Measurements from ENCODE around the gene KDM7A.
"Not testable (repeated sequence)": the region's sequence is repeated elsewhere in the genome, so short reads cannot be mapped to it uniquely, and the experiment has no call there.

KDM7A gene

GRCh38 chr7:140200061-140200989, 23.5 kb upstream of the KDM7A start:
- no peak for DNase-seq

GRCh38 chr7:140197938-140198337, 21.2 kb upstream of the KDM7A start:
- DNase-seq: no peak

DNA sequence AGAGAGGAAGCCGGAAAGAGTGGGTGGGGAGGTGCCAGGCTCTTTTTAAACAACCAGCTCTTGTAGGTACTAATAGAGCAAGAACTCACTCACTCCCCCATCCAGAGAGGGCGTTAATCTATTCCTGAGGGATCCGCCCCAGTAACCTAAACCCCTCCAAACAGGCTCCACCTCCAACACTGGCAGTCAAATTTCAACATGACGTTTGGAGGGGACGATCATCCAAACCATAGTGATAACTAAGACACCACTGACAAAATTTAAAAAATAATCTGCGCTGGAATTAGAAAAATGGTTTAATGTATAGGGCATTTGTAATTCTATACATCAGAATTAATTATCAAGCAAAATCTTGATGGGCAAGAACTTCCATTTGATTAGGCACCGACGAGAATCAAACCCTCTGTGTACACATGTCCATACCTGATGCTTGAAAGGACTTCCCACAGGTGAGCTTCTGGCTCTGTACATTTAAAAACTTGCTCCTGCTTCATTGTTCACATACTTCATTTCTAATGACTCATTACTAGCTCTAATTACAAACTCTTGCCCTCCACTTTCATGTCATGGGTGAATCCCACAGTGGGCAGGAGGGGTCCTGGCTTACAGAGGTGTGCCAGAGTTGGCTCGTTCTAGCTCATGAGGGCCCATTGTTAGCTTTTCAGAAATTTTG, 20.6 kb upstream of the KDM7A start:
- no peak for DNase-seq

- DNase-seq: no peak
Observed at GRCh38 chr7:140196361-140197217, 19.8 kb upstream of the KDM7A start.

DNA sequence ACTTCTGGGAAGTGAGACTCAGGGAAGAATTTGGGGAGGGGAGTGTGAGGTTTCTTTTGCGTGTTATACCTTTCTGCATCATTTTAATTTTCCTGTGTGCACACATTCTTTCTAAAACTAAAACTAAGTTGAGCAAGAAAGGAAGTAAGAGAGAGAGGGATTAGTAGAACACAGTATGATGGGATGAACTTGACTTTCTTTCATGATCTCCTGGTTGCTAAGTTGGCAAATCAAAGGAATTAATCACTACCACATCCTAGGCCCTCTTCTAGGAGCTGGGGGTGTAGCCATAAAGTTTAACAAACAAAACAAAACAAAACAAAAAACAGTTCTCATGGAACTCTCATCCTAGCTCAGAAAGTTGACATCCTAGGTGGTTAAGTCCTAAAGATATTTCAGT, 19.1 kb upstream of the KDM7A start:
- DNase-seq: no peak

- no peak for DNase-seq
Observed at GRCh38 chr7:140192620-140193019, 15.8 kb upstream of the KDM7A start.

- DNase-seq: no peak
Observed at GRCh38 chr7:140192176-140192575, 15.4 kb upstream of the KDM7A start.

GRCh38 chr7:140190588-140190987, 13.8 kb upstream of the KDM7A start:
- DNase-seq: no peak

DNA sequence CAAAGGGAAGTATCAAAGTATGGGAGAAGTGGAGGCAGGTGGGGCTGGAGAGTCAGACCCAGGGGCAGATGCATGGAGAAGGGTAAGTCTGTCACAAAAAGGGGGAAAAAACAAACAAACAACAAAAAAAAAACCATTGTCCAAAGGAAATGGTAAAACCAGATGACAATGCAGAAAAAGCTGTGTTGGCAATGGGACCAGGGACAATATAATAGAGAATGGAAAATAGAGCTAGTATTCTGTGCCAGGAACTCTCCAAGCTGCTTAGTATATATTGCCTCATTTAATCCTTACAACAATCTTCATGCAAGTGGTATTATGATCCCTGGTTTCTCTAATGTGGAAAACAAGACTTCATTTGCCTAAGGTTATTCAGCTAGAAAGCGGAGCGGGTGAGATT, 13.1 kb upstream of the KDM7A start:
- no peak for DNase-seq

DNA sequence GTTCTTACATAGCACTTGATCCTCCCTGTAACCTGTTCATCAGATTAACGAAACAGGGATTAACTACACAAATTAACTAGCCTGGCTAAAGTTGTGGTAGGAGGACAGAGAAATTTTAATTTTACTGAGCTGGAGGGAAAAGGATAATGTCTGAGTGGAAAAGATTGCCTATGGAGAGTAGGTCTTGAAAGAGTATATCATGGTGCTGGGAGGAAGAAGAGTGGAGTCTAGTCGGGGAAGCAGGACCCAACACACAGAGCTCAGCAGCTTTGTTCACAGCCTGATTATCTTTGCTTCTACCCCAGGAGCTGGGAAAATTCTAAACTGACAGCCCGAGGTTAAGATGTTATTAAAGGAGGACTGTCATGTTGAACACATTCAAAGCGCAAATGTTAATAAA, 6.1 kb upstream of the KDM7A start:
- DNase-seq: no peak

DNA sequence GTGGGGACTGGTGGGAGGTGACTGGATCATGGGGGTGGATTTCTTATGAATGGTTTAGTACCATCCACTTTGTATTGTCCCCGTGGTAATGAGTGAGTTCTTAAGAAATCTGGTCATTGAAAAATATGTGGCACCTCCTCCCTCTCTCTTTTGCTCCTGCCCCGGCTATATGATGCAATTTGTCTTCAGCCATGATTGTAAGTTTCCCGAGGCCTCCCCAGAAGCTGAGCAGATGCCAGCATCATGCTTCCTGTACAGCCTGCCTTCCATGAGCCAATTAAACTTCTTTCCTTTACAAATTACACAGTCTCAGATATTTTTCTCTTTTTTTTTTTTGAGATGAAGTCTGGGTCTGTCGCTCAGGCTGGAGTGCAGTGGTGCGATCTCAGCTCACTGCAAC, 2.6 kb upstream of the KDM7A start:
- no peak for DNase-seq

- DNase-seq: no peak
Observed at GRCh38 chr7:140176122-140176701, 571 bp downstream of the KDM7A start.

GRCh38 chr7:140175221-140176121, 1.3 kb downstream of the KDM7A start:
- DNase-seq: peak; percentile 89

DNA sequence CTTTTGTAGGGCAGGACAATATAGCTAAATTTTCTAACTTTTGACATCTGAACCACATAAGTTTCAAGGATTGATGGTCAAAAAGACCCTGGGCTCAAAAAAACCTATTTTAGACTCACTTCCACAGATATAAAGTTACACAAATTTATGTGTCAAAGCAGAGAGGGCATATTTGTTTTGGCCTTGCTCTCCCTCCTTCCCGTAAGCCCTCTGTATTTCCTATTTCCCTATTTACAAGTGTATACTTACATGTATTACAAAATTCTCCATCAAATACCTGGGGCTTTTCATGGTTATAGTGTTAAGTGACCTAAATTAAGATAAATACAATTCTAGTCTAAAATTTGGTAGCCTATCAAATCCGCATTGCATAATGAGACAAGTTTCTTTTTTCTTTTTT, 2.6 kb downstream of the KDM7A start:
- no peak for DNase-seq

- no peak for DNase-seq
Observed at GRCh38 chr7:140170375-140170774, 6.4 kb downstream of the KDM7A start.

DNA sequence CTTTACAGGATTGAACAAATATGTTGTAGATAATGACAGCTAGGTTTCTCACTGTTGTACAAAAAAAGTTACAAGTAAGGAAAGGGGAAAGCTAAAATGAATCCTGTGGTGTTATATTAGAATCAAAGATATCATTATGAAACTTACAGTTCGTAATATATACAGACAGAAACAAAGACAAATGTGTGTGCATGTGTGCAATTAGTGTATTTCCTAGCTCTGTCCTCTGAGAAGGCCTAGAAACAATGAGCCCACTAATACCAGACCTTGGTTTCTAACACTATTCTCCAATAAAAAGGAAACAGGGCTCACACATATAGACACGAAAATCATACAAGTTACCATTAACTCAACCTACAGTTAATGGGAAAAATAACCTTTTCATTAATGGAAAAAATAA, 8.0 kb downstream of the KDM7A start:
- no peak for DNase-seq

DNA sequence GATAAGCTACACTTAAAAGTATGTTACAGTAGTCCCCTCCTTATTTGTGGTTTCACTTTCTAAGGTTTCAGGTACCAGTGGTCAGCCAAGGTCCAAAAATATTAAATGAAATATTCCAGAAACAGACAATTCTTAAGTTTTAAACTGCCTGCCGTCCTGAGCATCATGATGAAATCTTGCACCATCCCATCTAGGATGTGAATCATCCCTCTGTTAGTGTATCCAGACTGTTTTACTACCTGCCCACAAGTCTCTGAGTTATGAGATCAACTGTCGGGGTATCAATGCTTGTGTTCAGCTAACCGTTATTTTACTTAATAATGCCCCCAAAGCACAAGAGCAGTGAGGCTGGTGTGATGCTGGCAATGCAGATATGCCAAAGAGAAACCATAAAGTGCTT, 11.4 kb downstream of the KDM7A start:
- peak; percentile 22 for DNase-seq

DNA sequence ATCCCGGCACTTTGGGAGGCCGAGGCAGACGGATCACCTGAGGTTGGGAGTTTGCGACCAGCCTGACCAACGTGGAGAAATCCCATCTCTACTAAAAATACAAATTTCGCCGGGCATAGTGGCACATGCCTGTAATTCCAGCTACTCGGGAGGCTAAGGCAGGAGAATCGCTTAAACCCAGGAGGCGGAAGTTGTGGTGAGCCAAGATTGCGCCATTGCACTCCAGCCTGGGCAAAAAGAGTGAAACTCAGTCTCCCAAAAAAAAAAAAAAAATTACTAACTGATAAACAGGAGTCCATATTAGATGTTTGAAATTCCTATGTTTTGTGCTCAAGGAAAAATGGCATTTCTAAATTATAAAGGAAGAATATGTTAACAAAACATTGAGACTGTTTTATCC, 14.7 kb downstream of the KDM7A start:
- DNase-seq: not testable (repeated sequence)

GRCh38 chr7:140161047-140161446, 15.7 kb downstream of the KDM7A start:
- DNase-seq: no peak

- no peak for DNase-seq
Observed at GRCh38 chr7:140160308-140160707, 16.5 kb downstream of the KDM7A start.

DNA sequence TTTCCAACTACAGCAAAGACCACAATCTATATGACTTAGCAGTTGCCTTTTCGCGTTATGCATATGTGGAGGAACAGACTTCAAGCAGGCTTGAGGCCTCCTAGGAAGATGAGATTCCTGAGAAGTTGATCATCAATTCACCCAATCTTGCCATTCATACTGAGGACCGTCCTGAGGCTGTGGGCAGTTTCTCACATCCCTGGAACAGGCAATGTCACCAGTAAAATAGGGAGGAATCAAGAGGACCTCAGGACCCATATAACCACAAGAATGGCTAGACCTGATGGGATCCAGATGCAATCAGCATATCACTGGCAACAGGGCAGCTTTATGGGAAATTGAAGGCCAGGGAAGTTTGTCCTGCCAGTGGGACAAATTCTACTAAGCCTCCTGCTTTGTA, 17.3 kb downstream of the KDM7A start:
- no peak for DNase-seq
